ENCODE measurements around the gene TTC22.

TTC22 gene

GRCh38 chr1:54798769-54799641 lies 2.1 kb downstream of the TTC22 start:
- no peak overlapping the region for H2AFZ ChIP-seq (ENCODE audit: low read length)
- no peaks in the 10 kb centered on the region for H3K9me2 ChIP-seq (ENCODE audit: low read depth, low read length)
- H3K36me3 ChIP-seq (ENCODE audit: insufficient read depth, low read length), result no peaks in the 10 kb centered on the region
- H3K9me3 ChIP-seq (ENCODE audit: low read length), result no peaks in the 10 kb centered on the region
- peaks cover 15% of the 10 kb centered on the region for H3K4me1 ChIP-seq (ENCODE audit: insufficient read depth, low read length, severe bottlenecking)
- H3K79me2 ChIP-seq (ENCODE audit: insufficient read depth, low read length), result no peaks in the 10 kb centered on the region
- H3K4me3 ChIP-seq (ENCODE audit: low read depth, low read length, poor library complexity, severe bottlenecking), result no peak overlapping the region
- no peak overlapping the region for H3K9ac ChIP-seq (ENCODE audit: low read length)
- H3K27me3 ChIP-seq (ENCODE audit: insufficient read depth, low read length), result peaks cover 5% of the 10 kb centered on the region; the same call in 1 of the 2 replicates
- no peak overlapping the region for H3K27ac ChIP-seq (ENCODE audit: low read depth, low read length, poor library complexity, severe bottlenecking)
- H4K20me1 ChIP-seq (ENCODE audit: insufficient read depth, low read length), result no peaks in the 10 kb centered on the region
- TF ChIP-seq CTCF (IDR thresholded peaks at IDR 0.05; ENCODE audit: low read length) (no peak), EZH2 (IDR thresholded peaks at IDR 0.05; ENCODE audit: borderline replicate concordance, low read length) (no peak)
- H3F3A ChIP-seq (ENCODE audit: insufficient read depth, low read length), result no peaks in the 10 kb centered on the region
- no peak overlapping the region for H3K4me2 ChIP-seq (ENCODE audit: low read length)

GRCh38 chr1:54798206-54798605 lies 2.9 kb downstream of the TTC22 start:
- Histone ChIP-seq H2AFZ (ENCODE audit: low read length) (no peak overlapping the region), H3K9me2 (ENCODE audit: low read depth, low read length) (no peaks in the 10 kb centered on the region), H3K9ac (ENCODE audit: low read length) (no peak overlapping the region), H3K27me3 (ENCODE audit: insufficient read depth, low read length) (peaks cover 3% of the 10 kb centered on the region; the same call in 1 of the 2 replicates), H3K4me1 (ENCODE audit: insufficient read depth, low read length, severe bottlenecking) (peaks cover 15% of the 10 kb centered on the region), H3K4me3 (ENCODE audit: low read depth, low read length, poor library complexity, severe bottlenecking) (no peak overlapping the region), H3K79me2 (ENCODE audit: insufficient read depth, low read length) (no peaks in the 10 kb centered on the region), H4K20me1 (ENCODE audit: insufficient read depth, low read length) (no peaks in the 10 kb centered on the region), H3F3A (ENCODE audit: insufficient read depth, low read length) (no peaks in the 10 kb centered on the region), H3K4me2 (ENCODE audit: low read length) (no peak overlapping the region), H3K27ac (ENCODE audit: low read depth, low read length, poor library complexity, severe bottlenecking) (no peak overlapping the region), H3K9me3 (ENCODE audit: low read length) (no peaks in the 10 kb centered on the region), H3K36me3 (ENCODE audit: insufficient read depth, low read length) (no peaks in the 10 kb centered on the region)
- no peak for TF ChIP-seq CTCF (IDR thresholded peaks at IDR 0.05; ENCODE audit: low read length)
- TF ChIP-seq EZH2 (IDR thresholded peaks at IDR 0.05; ENCODE audit: borderline replicate concordance, low read length), result no peak

DNA sequence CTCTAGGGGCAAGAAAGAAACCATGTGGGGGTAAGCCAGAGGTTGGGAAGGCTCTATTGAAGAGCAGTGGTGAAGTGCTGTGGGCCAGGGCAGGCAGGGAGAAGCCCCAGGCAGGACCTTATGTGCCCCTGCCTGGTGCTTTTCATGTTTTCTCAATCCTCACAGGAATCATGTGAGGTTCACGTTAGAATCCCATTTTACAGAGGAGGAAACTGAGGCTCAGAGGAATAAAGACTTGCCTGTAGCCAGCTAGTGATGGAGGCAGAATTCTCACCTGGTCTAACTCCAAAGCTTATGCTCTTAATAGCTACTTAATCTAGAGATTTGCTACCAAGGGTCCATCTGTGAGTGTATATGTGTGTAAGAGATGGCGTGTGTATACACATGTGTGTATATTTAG lies 4.2 kb downstream of the TTC22 start:
- Histone ChIP-seq H3K27me3 (ENCODE audit: insufficient read depth, low read length) (no peaks in the 10 kb centered on the region), H3K9me3 (ENCODE audit: low read length) (no peaks in the 10 kb centered on the region), H2AFZ (ENCODE audit: low read length) (no peak overlapping the region), H3K36me3 (ENCODE audit: insufficient read depth, low read length) (no peaks in the 10 kb centered on the region), H3K4me1 (ENCODE audit: insufficient read depth, low read length, severe bottlenecking) (peaks cover 14% of the 10 kb centered on the region), H3K4me3 (ENCODE audit: low read depth, low read length, poor library complexity, severe bottlenecking) (no peak overlapping the region), H3K27ac (ENCODE audit: low read depth, low read length, poor library complexity, severe bottlenecking) (no peak overlapping the region), H3K4me2 (ENCODE audit: low read length) (no peak overlapping the region), H3K9ac (ENCODE audit: low read length) (no peak overlapping the region), H3F3A (ENCODE audit: insufficient read depth, low read length) (no peaks in the 10 kb centered on the region), H3K9me2 (ENCODE audit: low read depth, low read length) (no peaks in the 10 kb centered on the region), H3K79me2 (ENCODE audit: insufficient read depth, low read length) (no peaks in the 10 kb centered on the region), H4K20me1 (ENCODE audit: insufficient read depth, low read length) (no peaks in the 10 kb centered on the region)
- no peak for TF ChIP-seq CTCF (IDR thresholded peaks at IDR 0.05; ENCODE audit: low read length)
- TF ChIP-seq EZH2 (IDR thresholded peaks at IDR 0.05; ENCODE audit: borderline replicate concordance, low read length), result no peak
